ENCODE data around the gene MED12. TPM values are rescaled to one million over a fixed set of nuclear protein-coding genes. Genes with fewer than 3 reads are reported as not detected.

The MED12 gene
- total and polyA plus RNA-seq, 2 of the 8 experiments (the other 6 are each of a cell fraction or from before 2014, with no cell fraction given), result 19.4 to 48.9 TPM

GRCh38 chrX:71154196-71154595, 35.8 kb downstream of the MED12 start (continued):
- no peak for TF ChIP-seq GABPA (IDR thresholded peaks at IDR 0.05; ENCODE audit: borderline replicate concordance, insufficient read depth, low read length)
- TF ChIP-seq BACH1 (IDR thresholded peaks at IDR 0.05; ENCODE audit: low read length), result no peak
- no peak for TF ChIP-seq SIX5 (IDR thresholded peaks at IDR 0.05; ENCODE audit: low read depth, low read length)
- TF ChIP-seq TAF1 (IDR thresholded peaks at IDR 0.05; ENCODE audit: low read depth, low read length), result no peak

Measured in H1 (cell line).